Fibroblast of lung (primary cell): Measurements from ENCODE around the gene SLC6A11. TPM values are rescaled to one million over a fixed set of nuclear protein-coding genes. Genes with fewer than 3 reads are reported as not detected.

ENCODE experiments used
- DNase-seq, 2 donors: peaks; one replicate each; pipeline versions ENCODE4 v3.0.0 to v3.0.0-alpha.2; 2010; ENCODE audit warnings: low read depth in 2 of 2
- H2AFZ ChIP-seq: 2 replicates; pipeline ENCODE4 v1.5.1; 2012; ENCODE audit warnings: low read length, control low read depth, inconsistent platforms
- H3K27ac ChIP-seq: 2 replicates; pipeline ENCODE4 v1.5.1; 2011; ENCODE audit warnings: low read length, control low read depth; ENCODE audit not compliant: insufficient read depth
- H3K27me3 ChIP-seq: 2 replicates; pipeline ENCODE4 v1.5.1; 2011; ENCODE audit warnings: mild to moderate bottlenecking, low read length; ENCODE audit not compliant: control insufficient read depth, insufficient read depth
- H3K36me3 ChIP-seq: 2 replicates; pipeline ENCODE4 v1.5.1; 2011; ENCODE audit warnings: low read length; ENCODE audit not compliant: control insufficient read depth, insufficient read depth
- H3K4me1 ChIP-seq: 2 replicates; pipeline ENCODE4 v1.5.1; 2011; ENCODE audit warnings: low read length; ENCODE audit not compliant: control insufficient read depth, insufficient read depth; ENCODE audit errors: extremely low read depth
- H3K4me2 ChIP-seq: 2 replicates; pipeline ENCODE4 v1.5.1; 2011; ENCODE audit warnings: low read length, control low read depth; ENCODE audit not compliant: insufficient read depth; ENCODE audit errors: extremely low read depth
- H3K4me3 ChIP-seq, 4 experiments: fragments of 200-600 bp in 1 of 4; sonication (generic) in 1 of 4; replicated peaks in 1 of 4; 2 replicates each; pipeline ENCODE4 v1.5.1; 2011 to 2016; ENCODE audit warnings: low read length in 4 of 4, low read depth in 3 of 4, mild to moderate bottlenecking in 3 of 4, control low read depth in 2 of 4, inconsistent platforms in 1 of 4, mixed read lengths in 1 of 4; ENCODE audit not compliant: insufficient read depth in 1 of 4; ENCODE audit errors: control extremely low read depth in 1 of 4
- H3K79me2 ChIP-seq: 2 replicates; pipeline ENCODE4 v1.5.1; 2012; ENCODE audit warnings: mild to moderate bottlenecking, low read length, inconsistent platforms; ENCODE audit not compliant: control insufficient read depth, insufficient read depth
- H3K9ac ChIP-seq: 2 replicates; pipeline ENCODE4 v1.5.1; 2011; ENCODE audit warnings: mild to moderate bottlenecking, low read length, control low read depth; ENCODE audit not compliant: insufficient read depth
- H3K9me3 ChIP-seq: 2 replicates; pipeline ENCODE4 v1.5.1; 2012; ENCODE audit warnings: low read depth, low read length; ENCODE audit not compliant: control insufficient read depth, insufficient read depth
- H4K20me1 ChIP-seq: 2 replicates; pipeline ENCODE4 v1.5.1; 2011; ENCODE audit warnings: low read length; ENCODE audit not compliant: control insufficient read depth, insufficient read depth; ENCODE audit errors: extremely low read depth
- EZH2 ChIP-seq: IDR thresholded peaks from 2 replicates; pipeline ENCODE4 v1.5.1; 2012; ENCODE audit warnings: low read length, control low read depth, mild to moderate bottlenecking; ENCODE audit errors: missing control alignments
- polyA plus RNA-seq, 2 donors: library from polyadenylated mRNA; depleted of rRNA in 1 of 2; stranded (reverse) in 1 of 2; unstranded in 1 of 2; fragments of >200 nt; gene quantifications; 2 replicates each; pipeline ENCODE4 v1.2.1, GENCODE V29; 2011 to 2012; ENCODE audit warnings: missing spikeins in 1 of 2
- total RNA-seq: library from RNA; depleted of rRNA; stranded (reverse); fragments of >200 nt; gene quantifications from 2 replicates; pipeline ENCODE4 v1.2.1, GENCODE V29; 2014
- TF ChIP-seq, protein P1 (sequence below), 2 donors: IDR thresholded peaks in 1 of 2; conservative IDR thresholded peaks in 1 of 2; 1 replicate in 1 of 2; 2 replicates in 1 of 2; pipeline ENCODE4 v1.5.1; 2011 to 2012; ENCODE audit warnings: low read length in 2 of 2, control low read depth in 1 of 2, inconsistent platforms in 1 of 2, low read depth in 1 of 2, mild to moderate bottlenecking in 1 of 2

SLC6A11 gene
- total and polyA plus RNA-seq, 2 donors (not counting 1 experiment from before 2014, with no cell fraction given) = 0.05 TPM; not detected in 1

DNA sequence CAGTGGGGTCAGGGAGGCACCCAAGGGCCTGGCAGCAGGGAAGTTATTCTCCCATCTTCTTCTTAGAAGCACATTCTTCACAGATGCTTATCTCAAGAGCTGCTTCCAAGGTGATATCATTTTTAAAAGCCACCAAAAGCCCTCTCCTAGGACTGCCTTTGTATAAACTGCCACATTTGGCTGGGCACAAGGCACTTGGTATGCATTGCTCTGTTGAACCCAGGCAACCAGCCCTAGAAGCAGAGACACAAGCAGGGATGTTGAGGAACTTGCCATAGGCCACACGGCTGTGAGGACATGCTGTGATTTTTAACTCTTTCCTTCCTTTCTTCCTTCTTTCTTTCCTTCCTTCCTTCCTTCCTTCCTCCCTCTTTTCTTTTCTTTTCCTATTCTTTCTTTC lies 169.2 kb downstream of the SLC6A11 start:
- no peak overlapping the region for H2AFZ ChIP-seq
- no peak for TF ChIP-seq EZH2
- TF ChIP-seq, protein P1, sequence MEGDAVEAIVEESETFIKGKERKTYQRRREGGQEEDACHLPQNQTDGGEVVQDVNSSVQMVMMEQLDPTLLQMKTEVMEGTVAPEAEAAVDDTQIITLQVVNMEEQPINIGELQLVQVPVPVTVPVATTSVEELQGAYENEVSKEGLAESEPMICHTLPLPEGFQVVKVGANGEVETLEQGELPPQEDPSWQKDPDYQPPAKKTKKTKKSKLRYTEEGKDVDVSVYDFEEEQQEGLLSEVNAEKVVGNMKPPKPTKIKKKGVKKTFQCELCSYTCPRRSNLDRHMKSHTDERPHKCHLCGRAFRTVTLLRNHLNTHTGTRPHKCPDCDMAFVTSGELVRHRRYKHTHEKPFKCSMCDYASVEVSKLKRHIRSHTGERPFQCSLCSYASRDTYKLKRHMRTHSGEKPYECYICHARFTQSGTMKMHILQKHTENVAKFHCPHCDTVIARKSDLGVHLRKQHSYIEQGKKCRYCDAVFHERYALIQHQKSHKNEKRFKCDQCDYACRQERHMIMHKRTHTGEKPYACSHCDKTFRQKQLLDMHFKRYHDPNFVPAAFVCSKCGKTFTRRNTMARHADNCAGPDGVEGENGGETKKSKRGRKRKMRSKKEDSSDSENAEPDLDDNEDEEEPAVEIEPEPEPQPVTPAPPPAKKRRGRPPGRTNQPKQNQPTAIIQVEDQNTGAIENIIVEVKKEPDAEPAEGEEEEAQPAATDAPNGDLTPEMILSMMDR (conservative IDR thresholded peaks at IDR 0.05 in 1 of 2, IDR thresholded peaks at IDR 0.05 in 1 of 2; ENCODE audit: low read depth in 1 of 2, low read length in 2 of 2) = no peak
- no peaks in the 10 kb centered on the region for H3K36me3 ChIP-seq
- H3K9ac ChIP-seq = no peak overlapping the region
- no peak for DNase-seq
- no peak overlapping the region for H3K4me3 ChIP-seq
- no peak overlapping the region for H3K4me2 ChIP-seq
- H3K9me3 ChIP-seq = no peaks in the 10 kb centered on the region
- H3K79me2 ChIP-seq = no peaks in the 10 kb centered on the region
- H3K27me3 ChIP-seq = no peaks in the 10 kb centered on the region
- no peaks in the 10 kb centered on the region for H4K20me1 ChIP-seq
- no peak overlapping the region for H3K27ac ChIP-seq
- no peaks in the 10 kb centered on the region for H3K4me1 ChIP-seq

DNA sequence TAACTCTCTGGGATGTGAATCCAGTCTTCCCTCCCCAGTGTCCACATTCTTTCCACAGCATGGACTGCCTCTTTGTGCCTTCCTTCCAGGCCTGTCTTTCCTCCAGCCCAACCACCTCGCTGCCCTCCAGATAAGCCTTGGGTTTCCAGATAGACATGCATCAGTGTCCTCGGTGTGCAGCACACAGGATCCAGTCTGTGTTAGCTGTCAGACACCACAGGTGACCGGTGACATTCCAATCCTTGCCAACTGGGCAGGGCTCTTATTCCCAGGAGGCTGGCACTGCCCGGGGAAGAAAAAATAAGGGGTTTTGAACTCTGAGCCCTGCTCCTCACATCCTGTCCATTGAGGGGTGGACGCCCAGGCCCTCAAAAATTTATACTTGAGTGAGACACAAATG lies 170.6 kb downstream of the SLC6A11 start:
- no peak for DNase-seq
- Histone ChIP-seq H3K4me3 (no peak overlapping the region), H3K36me3 (no peaks in the 10 kb centered on the region), H3K27ac (no peak overlapping the region), H3K79me2 (no peaks in the 10 kb centered on the region), H4K20me1 (no peaks in the 10 kb centered on the region), H3K9me3 (no peaks in the 10 kb centered on the region), H3K9ac (no peak overlapping the region), H3K4me2 (no peak overlapping the region), H2AFZ (no peak overlapping the region), H3K27me3 (peaks cover 11% of the 10 kb centered on the region), H3K4me1 (no peaks in the 10 kb centered on the region)
- TF ChIP-seq, protein P1 (conservative IDR thresholded peaks at IDR 0.05 in 1 of 2, IDR thresholded peaks at IDR 0.05 in 1 of 2; ENCODE audit: low read depth in 1 of 2, low read length in 2 of 2) = no peak
- TF ChIP-seq EZH2 = no peak

DNA sequence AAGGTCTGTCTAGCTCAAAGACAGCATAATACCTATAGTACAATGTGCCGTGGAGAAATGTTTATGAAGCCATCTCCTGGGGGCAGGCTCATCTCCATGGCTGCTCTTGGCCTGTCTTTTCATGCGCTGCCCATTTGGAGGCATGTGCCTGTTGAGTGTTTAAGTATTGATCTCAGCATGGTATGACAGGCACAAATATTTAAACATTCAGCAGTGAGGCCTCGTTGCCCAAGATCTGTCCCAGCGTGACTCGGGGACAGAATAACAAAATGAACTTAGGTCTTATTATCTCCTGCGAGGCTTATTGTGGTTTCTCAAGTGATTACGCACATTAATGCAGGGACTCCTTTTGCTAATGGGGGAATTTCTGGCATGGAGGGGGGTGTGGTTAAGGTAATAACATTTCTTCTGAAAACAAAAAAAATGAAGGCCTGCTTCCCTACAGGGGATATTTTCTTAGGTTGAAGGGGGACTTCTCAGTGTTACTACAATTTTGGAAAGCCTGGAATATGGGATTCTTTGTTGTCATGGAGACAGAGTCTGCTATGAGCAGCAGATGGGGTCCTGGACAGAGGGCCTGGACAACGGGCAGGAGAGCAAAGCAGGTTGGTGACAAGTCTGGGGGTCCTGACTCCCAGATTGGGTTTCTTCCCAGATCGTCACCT lies 172.1 kb downstream of the SLC6A11 start:
- no peak overlapping the region for H3K9ac ChIP-seq
- no peak overlapping the region for H3K4me3 ChIP-seq
- no peak for DNase-seq
- H3K9me3 ChIP-seq = no peaks in the 10 kb centered on the region
- H3K27me3 ChIP-seq = peaks cover 21% of the 10 kb centered on the region
- no peaks in the 10 kb centered on the region for H3K4me1 ChIP-seq
- H2AFZ ChIP-seq = no peak overlapping the region
- no peaks in the 10 kb centered on the region for H4K20me1 ChIP-seq
- no peak overlapping the region for H3K27ac ChIP-seq
- no peaks in the 10 kb centered on the region for H3K79me2 ChIP-seq
- no peaks in the 10 kb centered on the region for H3K36me3 ChIP-seq
- TF ChIP-seq, protein P1 (conservative IDR thresholded peaks at IDR 0.05 in 1 of 2, IDR thresholded peaks at IDR 0.05 in 1 of 2; ENCODE audit: low read depth in 1 of 2, low read length in 2 of 2) = no peak
- no peak overlapping the region for H3K4me2 ChIP-seq
